ENCODE results near the gene PEX14.

Gene PEX14

DNA sequence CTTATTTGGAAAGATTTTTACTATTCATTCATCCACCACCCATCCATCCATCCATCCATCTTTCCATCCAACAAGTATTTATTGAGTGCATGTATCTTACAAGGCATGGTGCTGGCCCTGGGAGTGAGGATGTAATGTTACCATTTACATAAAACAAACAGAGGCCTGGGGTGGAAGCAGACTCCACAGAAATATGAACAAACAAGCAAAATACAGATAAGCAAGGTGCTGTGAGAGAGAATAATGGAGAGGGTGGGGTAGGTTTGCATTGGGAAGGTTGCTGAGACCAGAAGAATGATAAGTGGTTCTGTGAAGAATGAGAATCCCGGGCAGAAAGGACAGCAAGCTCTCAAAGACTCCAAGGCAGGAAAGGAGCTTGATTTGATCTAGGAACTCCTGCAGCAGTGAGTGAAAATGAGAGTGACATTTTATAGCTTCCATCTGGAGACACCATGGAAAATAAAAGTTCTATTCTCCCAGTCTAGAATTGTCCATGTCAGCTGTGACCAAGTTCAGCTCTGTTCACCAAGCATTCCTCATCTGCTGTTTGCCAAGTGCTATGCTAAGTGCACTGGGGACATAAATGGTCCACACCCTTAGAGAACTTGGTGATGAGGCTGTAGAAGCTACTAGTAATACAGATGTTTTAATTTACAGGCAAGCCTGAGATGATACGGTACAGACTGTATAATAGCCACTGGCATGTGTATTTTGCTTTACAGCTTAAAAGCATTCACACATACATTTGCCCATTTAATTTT lies 75.3 kb downstream of the PEX14 start:
- no peak for DNase-seq

GRCh38 chr1:10553118-10553517 lies 78.4 kb downstream of the PEX14 start:
- no peak for DNase-seq

GRCh38 chr1:10555635-10556429 lies 81.1 kb downstream of the PEX14 start:
- DNase-seq, result peak; percentile 70

DNA sequence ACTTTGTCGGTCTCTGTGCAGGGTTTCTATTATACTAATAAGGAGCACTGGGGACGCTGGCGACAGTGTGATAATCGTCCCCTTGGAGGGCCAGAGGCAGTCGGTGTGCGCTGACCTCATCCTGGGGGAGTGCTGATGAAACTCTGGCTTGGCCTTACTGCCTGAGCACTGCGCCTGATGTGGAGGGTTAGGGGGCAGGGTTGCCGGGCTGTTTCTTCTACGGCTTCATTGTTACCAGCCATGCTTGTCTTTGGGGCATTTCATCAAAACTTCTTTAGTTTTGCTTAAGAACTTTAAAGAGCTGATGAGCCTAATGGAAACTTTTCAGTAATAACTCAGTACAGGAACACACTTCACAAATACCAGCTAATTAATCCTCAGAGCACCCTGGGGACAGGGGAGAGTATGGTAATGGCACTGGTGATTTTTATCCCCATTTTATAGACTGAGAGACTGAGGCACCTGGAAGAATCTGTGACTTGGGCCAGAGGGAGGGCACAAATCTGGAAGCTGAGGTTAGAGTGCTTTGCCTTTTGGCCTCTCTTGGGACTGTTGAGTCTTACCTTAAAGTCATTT lies 81.8 kb downstream of the PEX14 start:
- DNase-seq, result no peak

GRCh38 chr1:10557714-10558113 lies 83.0 kb downstream of the PEX14 start:
- DNase-seq, result no peak

DNA sequence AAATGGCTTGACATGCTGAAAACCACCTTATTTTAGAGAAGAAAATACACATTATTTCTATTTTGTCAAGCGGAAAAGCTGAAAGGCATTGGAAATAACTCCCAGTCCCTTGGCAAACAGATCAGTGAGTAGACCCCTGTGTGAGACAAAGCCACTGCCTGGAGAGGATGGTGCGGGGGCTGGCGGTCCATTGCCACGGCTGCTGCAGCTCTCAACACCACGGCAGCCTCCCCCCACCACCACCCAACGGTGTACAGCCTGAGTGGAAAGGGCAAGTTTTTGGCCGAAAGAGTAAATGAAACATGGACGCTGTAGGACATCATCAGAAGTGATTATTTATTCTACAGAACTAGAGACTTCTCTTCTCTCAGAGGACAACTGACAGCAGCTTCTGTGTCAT lies 84.6 kb downstream of the PEX14 start:
- DNase-seq, result no peak

DNA sequence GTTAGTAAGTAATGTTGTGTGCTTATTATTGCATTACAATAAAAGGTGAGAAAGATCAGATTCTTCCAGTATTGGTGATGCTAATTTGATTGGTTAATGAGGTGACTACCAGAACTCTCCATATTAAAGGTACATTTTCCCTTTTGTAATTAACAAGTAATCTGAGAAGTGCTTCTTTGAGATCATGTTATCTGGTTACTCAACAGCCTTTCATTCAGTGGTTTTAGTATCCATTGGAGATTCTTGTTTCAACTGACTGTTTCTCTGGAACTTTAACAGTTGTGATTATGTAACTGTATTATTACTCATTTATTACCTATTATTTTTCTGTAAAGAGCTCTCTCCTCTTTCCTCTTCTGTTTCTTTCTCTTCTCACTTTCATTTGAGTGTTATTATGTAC lies 86.7 kb downstream of the PEX14 start:
- no peak for DNase-seq

DNA sequence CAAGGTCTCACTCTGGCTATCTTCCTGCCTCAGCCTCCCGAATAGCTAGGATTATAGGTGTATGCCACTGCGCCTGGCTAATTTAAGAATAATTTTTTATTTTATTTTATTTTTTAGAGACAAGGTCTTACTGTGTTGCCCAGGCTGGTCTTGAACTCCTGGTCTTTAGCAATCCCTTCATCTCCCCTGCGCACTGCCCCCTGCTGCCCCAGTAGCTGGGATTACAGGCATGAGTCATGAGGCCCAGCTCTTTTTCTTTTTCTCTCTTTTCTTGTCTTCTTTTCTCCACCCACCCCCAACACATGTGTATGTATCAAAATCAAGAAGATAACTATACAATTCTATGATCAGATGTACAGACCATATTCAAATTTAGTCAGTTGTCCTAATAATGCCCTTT lies 87.2 kb downstream of the PEX14 start:
- DNase-seq, result no peak

GRCh38 chr1:10564063-10564462 lies 89.3 kb downstream of the PEX14 start:
- DNase-seq, result no peak

DNA sequence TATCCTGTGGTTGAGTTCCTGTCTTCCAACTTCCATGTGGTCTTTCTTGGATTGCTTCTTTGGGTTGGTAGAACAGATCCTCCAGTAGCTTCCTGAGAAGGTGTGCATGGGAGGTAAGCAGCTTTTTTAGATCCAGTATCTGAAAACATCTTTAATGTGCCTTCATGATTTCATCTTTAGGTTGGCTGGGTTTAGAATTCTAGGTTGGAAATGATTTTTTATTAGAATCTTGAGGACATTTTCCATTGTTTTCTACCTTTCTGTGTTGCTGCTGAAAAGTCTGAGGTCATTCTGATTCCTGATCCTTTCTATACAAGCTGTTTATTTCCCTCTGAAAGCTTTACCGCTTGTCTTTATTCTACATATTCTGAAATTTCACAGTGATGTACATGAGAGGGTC lies 94.8 kb downstream of the PEX14 start:
- no peak for DNase-seq

DNA sequence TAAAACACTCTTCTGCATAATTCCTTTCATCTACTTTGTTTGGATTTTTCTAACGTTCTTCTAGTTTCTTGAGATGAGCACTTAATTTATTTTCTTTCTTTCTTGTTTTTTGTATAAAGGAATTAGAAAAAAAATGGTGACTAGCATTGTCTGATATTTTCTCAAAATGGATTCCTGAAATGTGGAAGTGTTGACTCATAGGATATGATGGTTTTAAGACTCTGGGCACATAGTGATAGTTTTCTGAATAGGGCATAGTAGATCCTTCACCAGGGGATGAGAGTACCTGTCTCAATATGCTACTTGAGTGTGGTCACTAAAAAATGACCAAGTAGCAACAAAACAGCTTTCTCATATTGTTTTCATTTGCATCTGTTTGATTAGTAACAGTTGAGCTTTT lies 100.9 kb downstream of the PEX14 start:
- DNase-seq, result no peak

DNA sequence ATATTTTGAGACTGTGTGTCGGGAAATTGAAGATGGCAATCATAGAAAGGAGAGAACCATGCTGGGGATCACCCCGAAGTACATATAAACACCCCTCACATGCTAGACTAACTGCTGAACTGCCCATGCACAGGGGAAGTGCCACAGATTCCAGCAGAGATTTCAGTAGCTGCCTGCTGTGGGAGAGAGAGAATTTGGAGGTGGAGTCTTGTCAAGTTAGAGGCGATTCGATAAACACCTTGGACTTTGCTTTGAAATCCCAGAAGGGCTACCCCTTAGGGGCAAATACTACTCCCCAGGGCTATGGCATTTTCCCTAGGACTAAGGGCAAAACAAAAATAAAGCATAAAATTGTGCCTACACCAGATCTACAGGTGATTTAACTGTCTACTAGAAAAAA lies 103.3 kb downstream of the PEX14 start:
- no peak for DNase-seq

DNA sequence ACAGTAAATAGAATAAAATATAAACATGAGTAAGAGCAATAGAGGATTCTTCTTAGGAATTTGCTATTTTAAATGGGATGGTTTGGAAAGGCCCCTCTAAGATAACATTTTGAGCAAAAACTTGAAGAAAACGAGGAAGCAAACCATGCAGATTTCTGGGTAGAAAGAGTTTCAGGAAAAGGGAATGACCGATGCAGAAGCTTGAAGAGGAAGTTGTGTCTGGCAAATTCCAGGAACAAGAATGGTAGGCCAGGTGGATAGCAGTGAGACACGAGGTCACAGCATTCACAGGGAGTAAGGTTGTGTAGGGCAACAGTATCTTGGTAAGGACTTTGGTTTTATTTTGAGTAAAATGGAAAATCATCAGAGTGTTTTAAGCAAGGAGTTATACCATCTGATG lies 108.9 kb downstream of the PEX14 start:
- DNase-seq, result no peak

DNA sequence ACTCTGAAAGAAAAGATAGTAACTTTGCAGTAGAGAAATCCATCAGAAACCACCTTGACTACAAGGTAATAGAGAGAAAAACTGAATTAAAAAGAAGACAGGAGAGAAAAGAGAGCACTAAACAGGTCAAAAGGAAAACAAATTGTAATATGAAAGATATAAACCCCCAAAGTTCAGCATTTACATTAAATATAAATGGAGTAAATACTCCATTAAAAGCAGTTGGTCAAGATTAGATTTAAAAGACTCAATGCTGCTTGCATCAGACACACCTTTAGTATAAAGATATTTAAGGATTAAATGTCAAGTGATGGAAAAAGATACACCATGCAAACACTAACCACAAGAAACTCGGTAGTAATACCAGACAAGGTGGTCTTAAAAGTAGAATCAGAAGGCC lies 110.5 kb downstream of the PEX14 start:
- no peak for DNase-seq

- DNase-seq, result no peak
Observed at GRCh38 chr1:10586125-10586524, 111.4 kb downstream of the PEX14 start.

GRCh38 chr1:10588640-10589039 lies 113.9 kb downstream of the PEX14 start:
- no peak for DNase-seq

DNA sequence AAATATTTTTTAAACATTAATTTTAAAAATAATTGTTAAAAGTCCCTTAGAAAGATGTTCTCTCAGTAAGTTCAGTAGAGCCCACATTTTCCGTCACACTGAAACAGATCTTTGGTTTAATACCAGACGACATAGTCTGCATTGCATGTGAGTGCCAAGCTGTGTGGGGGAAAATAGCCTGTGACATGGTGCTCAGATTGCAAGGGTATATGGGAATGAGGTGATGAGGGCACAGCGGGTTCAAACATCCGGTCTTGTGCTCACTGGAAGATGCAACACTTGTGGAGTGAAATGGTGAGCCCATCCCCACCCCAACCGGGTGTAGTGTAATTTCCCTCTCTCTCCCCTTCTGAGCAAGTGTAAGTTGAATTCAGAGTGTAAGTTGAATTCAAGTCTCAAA lies 114.3 kb downstream of the PEX14 start:
- DNase-seq, result no peak

DNA sequence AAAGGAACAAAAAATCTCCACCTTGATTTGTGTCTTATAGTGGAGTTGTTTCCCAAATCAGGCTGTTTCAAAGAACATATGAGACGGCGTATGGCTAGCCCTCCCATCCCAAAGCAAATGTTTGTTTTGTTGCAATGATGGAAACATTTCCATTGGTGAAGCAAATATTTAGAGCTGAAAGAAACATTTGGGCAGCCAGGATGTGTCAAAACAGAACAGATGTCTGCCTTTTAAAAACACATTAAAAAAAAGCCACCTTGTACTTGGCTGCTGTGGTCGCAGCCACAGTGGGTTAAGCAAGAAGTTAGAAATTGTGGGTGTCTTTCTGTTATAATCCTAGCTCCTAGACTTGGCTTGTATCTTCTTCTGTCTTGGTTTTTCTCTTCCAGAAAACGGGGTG lies 116.3 kb downstream of the PEX14 start:
- DNase-seq, result peak; percentile 15

GRCh38 chr1:10592373-10592772 lies 117.6 kb downstream of the PEX14 start:
- DNase-seq, result no peak

DNA sequence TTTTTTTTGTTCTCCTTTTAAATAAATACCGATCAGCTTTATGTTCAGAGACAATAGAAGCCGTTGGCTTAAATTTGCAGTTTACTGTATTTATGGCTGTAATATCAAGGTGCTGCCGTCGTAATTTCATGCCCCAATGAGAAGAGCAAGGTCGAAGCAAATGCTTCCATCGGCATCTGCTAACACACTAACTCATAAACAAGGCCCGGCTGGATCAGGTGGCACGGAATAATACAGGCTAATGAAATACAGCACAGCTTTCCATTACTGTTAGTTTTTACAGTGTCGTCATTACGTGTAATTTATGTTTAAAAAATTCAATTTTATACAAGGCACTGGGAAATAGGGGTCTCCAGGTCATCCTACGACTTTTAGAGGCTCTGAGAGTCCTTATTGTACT lies 119.0 kb downstream of the PEX14 start:
- DNase-seq, result peak; percentile 59

DNA sequence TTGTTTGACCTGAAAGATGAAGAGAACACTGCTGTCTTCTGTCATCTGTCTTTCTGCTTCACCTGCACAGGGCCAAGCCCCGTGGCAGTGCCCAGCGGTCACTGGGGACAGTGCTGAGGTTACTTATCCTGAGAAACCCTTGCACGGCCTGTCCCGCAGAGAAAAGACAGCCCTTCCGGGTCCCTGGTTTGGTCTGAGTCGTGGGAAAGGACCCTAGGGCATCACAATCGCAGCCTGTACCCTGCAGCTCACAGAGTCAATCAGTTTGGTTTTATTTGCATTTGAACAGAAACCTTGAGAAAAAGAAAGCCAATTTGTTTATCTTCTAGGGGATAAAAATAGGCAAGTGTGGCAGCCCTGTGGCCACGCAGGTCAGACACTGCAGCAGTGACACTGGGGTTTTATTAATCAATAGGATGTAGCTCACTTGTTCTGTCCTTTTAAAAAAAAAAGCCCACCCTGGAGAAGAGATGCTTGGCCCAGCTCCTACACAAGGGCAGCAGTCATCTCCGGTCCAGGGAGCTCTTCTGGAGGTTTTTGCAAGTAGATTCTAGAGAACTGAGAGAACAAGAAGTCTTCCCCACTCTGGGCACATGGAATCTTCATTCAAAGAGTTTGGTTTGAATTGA lies 120.0 kb downstream of the PEX14 start:
- DNase-seq, result no peak

DNA sequence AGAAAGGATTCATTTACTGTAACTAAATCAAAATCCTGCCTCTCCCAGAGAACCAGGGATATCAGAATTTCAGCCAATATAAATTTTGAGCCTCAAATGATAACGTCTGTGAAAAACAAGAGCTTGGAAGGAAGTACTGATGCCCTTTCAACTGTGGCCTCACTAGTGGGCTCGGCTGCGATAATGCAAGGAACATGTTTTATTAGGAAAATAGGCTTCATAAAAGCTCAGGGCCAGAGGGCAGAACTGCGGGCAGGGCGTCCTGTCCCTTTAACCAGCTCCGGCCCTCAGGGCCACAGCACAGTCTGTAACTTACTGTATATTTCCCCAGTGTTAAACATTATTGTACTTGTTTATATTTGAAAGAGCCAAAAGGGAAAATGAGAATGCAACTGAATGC lies 122.0 kb downstream of the PEX14 start:
- no peak for DNase-seq

- DNase-seq, result no peak
Observed at GRCh38 chr1:10597492-10598388, 123.0 kb downstream of the PEX14 start.

All from NCI-H2171 (cell line).